ENCODE measurements around the gene POLN. TPM values are rescaled to one million over a fixed set of nuclear protein-coding genes. Genes with fewer than 3 reads are reported as not detected.

POLN gene
- total RNA-seq, 2 experiments from 2014 or later = 3.3 to 4.0 TPM

DNA sequence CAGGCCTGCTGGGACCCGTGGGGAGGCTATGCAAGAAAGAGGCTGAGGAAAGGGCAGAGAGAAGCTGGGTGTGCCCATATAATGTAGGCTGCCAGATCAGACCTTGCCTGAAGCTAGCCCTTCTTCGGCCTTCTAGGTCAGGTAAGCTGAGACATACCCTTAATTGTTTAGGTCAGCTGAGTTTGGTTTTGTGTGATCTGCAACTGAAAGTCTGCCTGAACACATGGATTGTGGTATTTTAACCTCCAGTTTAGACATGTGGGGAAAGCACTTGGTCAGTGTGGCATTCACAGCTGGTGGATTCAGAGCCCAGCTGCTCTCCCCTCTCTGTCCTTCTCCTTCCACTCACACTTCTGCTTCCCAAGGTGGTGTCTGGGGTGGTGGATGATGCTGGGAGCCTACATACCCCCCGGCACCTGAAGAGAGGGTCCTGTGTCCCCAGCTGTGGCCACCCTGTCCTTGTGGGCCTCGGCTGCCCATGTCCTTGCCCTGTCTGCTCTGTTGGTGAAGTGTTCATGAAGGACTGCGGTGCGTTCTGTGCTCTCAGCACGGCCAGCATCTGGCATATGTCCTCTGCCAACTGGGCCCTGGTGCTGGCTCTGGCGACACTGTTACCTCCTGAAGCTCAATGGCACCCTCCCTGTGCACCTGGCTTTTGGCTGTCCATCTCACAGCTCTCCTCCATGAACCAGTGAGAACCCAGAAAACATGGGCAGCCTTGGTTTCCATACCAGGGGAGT lies 100.7 kb downstream of the POLN start:
- POLR2A ChIA-PET = no interaction called here
- CTCF ChIA-PET = interaction anchor here (0.6 kb wide), 1 partner anchor 130 kb away, joined by 6 read pairs; no protein-coding TSS in a partner anchor
- H3K27ac Mint-ChIP-seq = no peak overlapping the region
- peaks cover 4% of the 10 kb centered on the region for H3K27me3 Mint-ChIP-seq
- H3K4me3 Mint-ChIP-seq = no peak overlapping the region
- peaks cover 5% of the 10 kb centered on the region for H3K4me1 Mint-ChIP-seq
- no peaks in the 10 kb centered on the region for H3K36me3 Mint-ChIP-seq (ENCODE audit: low read depth)
- DNase-seq = no peak
- H3K9me3 Mint-ChIP-seq = no peaks in the 10 kb centered on the region

DNA sequence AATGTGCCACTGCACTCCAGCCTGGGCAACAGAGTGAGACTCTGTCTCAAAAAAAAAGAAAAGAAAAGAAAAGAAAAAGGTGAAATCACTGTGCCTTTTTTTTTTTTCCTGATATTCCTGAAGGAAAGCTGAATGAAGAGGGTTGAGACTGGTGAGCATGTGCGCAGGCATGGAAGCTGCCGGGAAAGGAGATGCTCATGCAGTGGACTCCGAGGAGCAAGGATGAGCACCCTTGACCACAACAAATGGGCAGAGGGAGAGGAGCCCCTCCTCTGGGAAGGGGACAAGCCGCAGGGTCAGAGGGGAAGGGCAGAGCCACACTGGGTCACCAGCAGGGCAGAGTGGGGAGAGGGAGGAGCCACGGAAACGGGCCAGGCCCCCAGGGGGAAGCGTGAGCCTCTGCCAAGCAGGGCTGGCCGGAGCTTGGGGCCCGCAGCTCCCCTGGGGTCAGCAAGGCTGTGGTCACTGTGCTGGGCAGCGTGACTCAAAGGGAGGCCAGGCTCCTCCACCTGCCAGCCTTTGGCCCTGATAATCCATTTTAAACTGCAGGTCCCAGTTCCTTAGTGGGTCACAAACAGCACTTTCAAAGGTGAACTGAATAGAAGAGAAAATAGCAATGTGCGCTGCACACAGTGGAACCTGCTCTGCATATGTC lies 102.9 kb downstream of the POLN start:
- Mint-ChIP-seq H3K4me3 (no peak overlapping the region), H3K4me1 (peaks cover 21% of the 10 kb centered on the region), H3K27me3 (peaks cover 4% of the 10 kb centered on the region), H3K9me3 (peaks cover 3% of the 10 kb centered on the region), H3K27ac (no peak overlapping the region), H3K36me3 (ENCODE audit: low read depth) (peaks cover 6% of the 10 kb centered on the region)
- ChIA-PET CTCF (interaction anchor here (0.6 kb wide), 1 partner anchor 13 kb away, joined by 5 read pairs; no protein-coding TSS in a partner anchor), POLR2A (no interaction called here)
- no peak for DNase-seq

DNA sequence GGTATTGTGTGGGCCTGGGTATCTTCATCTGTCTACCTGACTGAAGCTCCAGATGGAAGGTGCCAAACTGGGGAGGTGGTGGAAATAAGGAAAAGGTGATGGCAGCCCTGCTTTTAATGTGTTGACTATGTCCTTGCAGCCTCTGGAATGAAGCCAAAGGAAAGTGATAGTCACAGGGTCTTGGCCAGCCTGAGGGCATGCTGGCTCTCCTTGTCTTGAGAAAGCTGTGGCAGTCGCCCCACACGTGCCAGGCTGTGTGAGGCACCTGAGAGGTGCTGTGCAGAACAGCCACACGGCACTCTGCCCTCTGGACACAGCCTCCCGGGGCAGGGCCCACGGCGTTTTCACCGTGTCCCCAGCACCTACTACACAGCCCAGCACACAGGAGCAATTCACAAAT lies 105.2 kb downstream of the POLN start:
- H3K4me1 Mint-ChIP-seq = peaks cover 16% of the 10 kb centered on the region
- peaks cover 4% of the 10 kb centered on the region for H3K27me3 Mint-ChIP-seq
- no peak for DNase-seq
- CTCF ChIA-PET = no interaction called here
- H3K27ac Mint-ChIP-seq = no peak overlapping the region
- H3K4me3 Mint-ChIP-seq = no peak overlapping the region
- H3K36me3 Mint-ChIP-seq (ENCODE audit: low read depth) = peaks cover 21% of the 10 kb centered on the region
- H3K9me3 Mint-ChIP-seq = peaks cover 22% of the 10 kb centered on the region
- POLR2A ChIA-PET = no interaction called here

DNA sequence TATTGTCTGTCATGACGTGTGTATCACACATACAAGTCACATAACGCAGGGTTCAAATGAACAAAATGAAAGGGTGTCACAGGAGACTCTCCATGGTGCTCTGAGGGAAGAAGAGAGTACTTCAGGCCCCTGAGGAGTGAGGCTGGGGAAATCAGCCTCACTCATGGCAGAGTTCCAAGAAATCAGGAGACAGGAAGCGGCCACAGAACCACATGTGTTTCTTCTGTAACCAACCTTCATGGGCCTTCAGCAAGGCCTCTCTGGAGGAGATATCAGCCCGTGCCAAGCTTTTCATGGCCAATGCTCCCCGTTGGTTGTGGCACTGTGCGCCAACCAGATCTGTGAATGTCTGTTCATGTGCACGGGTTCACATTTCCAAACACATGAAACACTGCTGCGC lies 106.8 kb downstream of the POLN start:
- peaks cover 16% of the 10 kb centered on the region for H3K4me1 Mint-ChIP-seq
- POLR2A ChIA-PET = no interaction called here
- CTCF ChIA-PET = no interaction called here
- H3K27ac Mint-ChIP-seq = no peak overlapping the region
- H3K9me3 Mint-ChIP-seq = peaks cover 31% of the 10 kb centered on the region
- H3K4me3 Mint-ChIP-seq = no peak overlapping the region
- peaks cover 25% of the 10 kb centered on the region for H3K36me3 Mint-ChIP-seq (ENCODE audit: low read depth)
- H3K27me3 Mint-ChIP-seq = peaks cover 4% of the 10 kb centered on the region
- peak; percentile 57 for DNase-seq

DNA sequence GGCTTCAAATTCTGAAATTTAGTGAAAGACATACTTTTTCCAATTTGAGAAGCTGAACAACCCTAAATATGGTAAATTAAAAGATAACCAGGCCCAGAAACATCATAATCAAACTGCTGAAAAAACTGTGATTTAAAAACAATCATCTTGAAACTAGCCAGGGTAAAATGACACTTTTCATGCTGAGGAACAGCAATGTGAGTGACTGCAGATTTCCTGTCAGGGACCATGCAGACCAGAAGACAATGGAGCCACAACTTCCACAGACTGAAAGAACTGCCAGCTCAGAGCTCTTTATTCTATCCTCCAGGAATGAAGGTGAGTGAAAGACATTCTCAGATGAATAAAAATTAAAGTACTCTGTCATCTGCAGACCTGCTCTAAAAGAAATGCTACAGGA lies 109.5 kb downstream of the POLN start:
- Mint-ChIP-seq H3K4me3 (no peak overlapping the region), H3K27me3 (no peaks in the 10 kb centered on the region), H3K9me3 (peaks cover 31% of the 10 kb centered on the region), H3K36me3 (ENCODE audit: low read depth) (peaks cover 25% of the 10 kb centered on the region), H3K4me1 (peaks cover 16% of the 10 kb centered on the region), H3K27ac (no peak overlapping the region)
- ChIA-PET POLR2A (no interaction called here), CTCF (no interaction called here)
- no peak for DNase-seq

DNA sequence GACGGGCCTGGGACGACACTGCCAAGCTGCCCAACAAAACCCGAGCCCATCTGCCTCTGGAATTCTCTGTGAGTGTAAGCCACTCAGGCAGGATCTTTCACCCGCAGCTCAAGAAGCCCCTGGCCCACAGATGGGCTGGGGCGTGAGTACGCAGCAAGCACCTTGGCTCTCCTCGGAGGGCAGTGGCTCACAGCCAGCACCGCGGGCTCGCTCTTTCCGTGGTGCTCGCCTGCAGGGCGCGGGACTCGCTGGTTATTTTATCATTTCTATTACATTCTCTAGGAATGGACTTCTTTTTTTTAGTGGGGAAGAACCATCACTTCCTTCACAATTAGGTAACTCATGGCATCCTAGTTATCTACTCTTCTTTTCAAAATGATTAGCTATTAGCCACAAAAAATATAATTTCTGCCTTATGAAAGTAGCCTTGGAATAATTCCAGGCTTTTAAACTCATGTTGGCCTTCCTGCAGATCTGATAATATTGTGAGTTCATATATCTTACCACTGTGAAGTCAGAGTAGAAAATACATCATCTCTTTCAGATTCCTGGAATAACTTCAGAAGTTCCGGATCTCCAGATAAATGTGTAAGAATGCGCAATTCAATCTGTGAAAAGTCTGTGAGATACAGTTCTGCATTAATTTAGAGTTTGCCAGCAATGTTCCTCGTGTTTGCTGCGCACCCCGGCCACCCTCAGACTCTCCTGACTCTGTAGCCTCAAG lies 114.2 kb downstream of the POLN start:
- DNase-seq = no peak
- Mint-ChIP-seq H3K27ac (no peak overlapping the region), H3K27me3 (no peaks in the 10 kb centered on the region), H3K36me3 (ENCODE audit: low read depth) (peaks cover 14% of the 10 kb centered on the region), H3K4me1 (no peaks in the 10 kb centered on the region), H3K4me3 (no peak overlapping the region), H3K9me3 (peaks cover 19% of the 10 kb centered on the region)
- ChIA-PET CTCF (no interaction called here), POLR2A (interaction anchor here (1.2 kb wide), 1 partner anchor 13 kb away, joined by 3 read pairs; no protein-coding TSS in a partner anchor)

DNA sequence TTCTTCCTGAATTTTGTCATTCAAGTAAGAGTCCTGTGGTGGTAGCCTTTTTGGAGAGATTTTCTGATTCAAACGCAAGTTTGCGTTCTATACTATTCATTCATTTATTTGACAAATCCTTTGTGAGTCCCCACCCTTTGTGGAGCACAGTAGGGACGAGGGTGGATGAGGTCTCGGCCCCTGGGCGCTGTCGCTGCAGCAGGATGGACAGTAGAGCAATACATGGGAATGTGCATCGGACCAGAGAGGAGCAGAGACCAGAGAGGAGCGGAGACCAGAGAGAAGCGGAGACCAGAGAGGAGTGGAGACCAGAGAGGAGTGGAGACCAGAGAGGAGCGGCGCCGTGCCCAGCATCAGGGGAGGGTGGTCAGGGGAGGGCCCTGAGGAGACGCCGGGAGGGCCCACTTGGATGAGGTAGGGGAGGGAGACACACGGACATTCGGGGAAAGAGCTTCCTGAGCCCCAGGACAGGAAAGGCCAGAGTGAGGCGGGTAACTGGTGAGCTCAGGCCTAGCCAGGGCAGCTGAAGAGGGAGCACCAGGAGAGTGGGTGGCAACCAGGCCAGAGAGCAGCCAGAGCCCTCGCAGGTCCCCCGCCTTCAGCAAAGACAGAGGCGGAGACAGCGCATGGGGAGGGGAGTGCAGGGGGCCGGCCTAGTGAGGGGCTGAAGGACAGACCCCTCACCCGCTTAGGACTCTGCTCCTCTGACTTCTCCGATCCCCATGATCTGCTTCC lies 115.4 kb downstream of the POLN start:
- peaks cover 2% of the 10 kb centered on the region for H3K36me3 Mint-ChIP-seq (ENCODE audit: low read depth)

DNA sequence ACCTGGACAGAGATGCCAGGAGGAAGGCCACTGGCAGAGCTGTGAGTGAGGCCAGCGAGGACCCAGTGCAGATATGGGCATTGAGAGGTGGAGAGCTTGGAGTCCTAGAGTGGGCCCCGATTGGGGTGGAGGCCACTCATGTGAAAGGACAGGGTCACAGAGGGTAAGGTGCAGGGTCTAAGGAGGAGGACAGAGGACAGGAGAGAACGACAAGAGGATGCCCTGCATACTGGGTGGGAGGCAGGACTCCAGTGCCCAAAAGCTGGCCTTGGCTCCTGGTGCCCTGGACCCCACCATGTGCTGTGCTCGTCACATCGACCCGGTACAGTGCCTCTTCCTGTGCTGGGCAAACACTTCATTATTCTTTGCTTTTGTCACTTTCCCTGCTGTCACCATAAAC lies 116.1 kb downstream of the POLN start:
- ChIA-PET CTCF (interaction anchor here (1.2 kb wide), 1 partner anchor 43 kb away, joined by 3 read pairs; no protein-coding TSS in a partner anchor), POLR2A (interaction anchor here (1.0 kb wide), 1 partner anchor 21 kb away, joined by 3 read pairs; no protein-coding TSS in a partner anchor)
- no peaks in the 10 kb centered on the region for H3K27me3 Mint-ChIP-seq
- H3K9me3 Mint-ChIP-seq = peaks cover 4% of the 10 kb centered on the region
- no peak overlapping the region for H3K4me3 Mint-ChIP-seq
- peaks cover 3% of the 10 kb centered on the region for H3K4me1 Mint-ChIP-seq
- H3K27ac Mint-ChIP-seq = no peak overlapping the region
- DNase-seq = no peak
- H3K36me3 Mint-ChIP-seq (ENCODE audit: low read depth) = no peaks in the 10 kb centered on the region

More for the DNA sequence above, 115.4 kb downstream of the POLN start:
- H3K9me3 Mint-ChIP-seq = peaks cover 7% of the 10 kb centered on the region
- peaks cover 3% of the 10 kb centered on the region for H3K4me1 Mint-ChIP-seq
- no peaks in the 10 kb centered on the region for H3K27me3 Mint-ChIP-seq
- no peak overlapping the region for H3K4me3 Mint-ChIP-seq
- POLR2A ChIA-PET = interaction anchor here (1.2 kb wide), 1 partner anchor 12 kb away, joined by 3 read pairs; no protein-coding TSS in a partner anchor
- no peak for DNase-seq
- CTCF ChIA-PET = no interaction called here
- H3K27ac Mint-ChIP-seq = no peak overlapping the region

DNA sequence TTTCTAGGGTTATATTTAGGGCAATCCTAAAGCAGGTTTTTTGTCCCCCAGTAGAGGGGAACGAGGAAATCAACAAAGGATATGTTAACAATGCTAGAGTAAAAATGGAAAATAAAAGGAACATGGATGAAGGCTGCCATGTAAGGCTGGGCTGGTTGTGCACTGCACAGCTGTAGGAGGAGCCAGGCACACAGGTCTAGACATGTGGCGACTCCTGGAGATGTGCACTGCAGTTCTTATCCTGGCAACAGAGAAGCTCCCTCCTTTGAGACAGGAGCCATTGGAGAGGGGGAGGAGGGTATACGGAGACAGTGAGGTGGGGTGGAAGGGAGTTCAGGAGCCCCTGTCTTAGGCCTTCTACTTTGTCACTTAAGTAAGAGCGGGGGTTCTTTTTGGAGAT lies 116.9 kb downstream of the POLN start:
- H3K27me3 Mint-ChIP-seq = no peaks in the 10 kb centered on the region
- H3K36me3 Mint-ChIP-seq (ENCODE audit: low read depth) = no peaks in the 10 kb centered on the region
- POLR2A ChIA-PET = interaction anchor here (1.0 kb wide), 1 partner anchor 20 kb away, joined by 3 read pairs; no protein-coding TSS in a partner anchor
- no peak for DNase-seq
- peaks cover 3% of the 10 kb centered on the region for H3K4me1 Mint-ChIP-seq
- CTCF ChIA-PET = interaction anchor here (1.2 kb wide), 1 partner anchor 42 kb away, joined by 3 read pairs; no protein-coding TSS in a partner anchor
- H3K27ac Mint-ChIP-seq = no peak overlapping the region
- no peaks in the 10 kb centered on the region for H3K9me3 Mint-ChIP-seq
- no peak overlapping the region for H3K4me3 Mint-ChIP-seq

DNA sequence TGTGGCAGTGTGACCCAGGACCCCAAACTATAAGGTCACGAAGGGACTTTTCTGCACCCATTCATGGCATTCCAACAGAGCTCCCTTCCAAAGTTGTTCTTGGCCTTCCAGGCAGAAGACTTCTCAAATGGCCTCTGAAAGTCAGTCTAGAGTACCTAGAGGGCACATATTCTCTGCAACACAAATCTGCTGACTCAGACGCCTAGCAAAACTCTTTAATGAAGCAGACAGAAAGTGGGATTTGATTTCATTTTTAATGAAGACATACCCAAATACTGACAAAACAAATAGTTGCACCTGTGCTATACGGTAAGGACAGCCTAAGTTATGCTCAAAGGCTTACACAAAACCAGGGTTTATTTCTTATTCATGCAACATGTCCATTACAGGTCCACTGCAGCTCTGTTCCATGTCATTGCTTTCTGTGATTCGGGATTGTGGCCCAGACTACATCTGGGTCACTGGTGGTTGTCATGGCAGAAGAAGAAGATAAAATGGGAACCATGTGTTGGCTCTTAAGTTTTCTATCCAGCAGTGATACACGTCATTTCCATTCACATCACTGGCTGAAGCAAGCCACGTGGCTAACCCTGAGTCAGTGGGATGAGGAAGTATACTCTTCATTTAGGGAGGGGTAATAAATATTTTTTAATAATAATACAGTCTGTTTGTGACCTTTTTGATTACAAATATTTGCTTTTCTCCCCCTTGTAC lies 125.1 kb downstream of the POLN start:
- POLR2A ChIA-PET = no interaction called here
- H3K4me3 Mint-ChIP-seq = no peak overlapping the region
- H3K27ac Mint-ChIP-seq = no peak overlapping the region
- peaks cover 5% of the 10 kb centered on the region for H3K27me3 Mint-ChIP-seq
- H3K9me3 Mint-ChIP-seq = no peaks in the 10 kb centered on the region
- DNase-seq = no peak
- CTCF ChIA-PET = interaction anchor here (0.6 kb wide), 1 partner anchor 456 kb away, joined by 3 read pairs; no protein-coding TSS in a partner anchor
- H3K36me3 Mint-ChIP-seq (ENCODE audit: low read depth) = no peaks in the 10 kb centered on the region
- no peaks in the 10 kb centered on the region for H3K4me1 Mint-ChIP-seq

DNA sequence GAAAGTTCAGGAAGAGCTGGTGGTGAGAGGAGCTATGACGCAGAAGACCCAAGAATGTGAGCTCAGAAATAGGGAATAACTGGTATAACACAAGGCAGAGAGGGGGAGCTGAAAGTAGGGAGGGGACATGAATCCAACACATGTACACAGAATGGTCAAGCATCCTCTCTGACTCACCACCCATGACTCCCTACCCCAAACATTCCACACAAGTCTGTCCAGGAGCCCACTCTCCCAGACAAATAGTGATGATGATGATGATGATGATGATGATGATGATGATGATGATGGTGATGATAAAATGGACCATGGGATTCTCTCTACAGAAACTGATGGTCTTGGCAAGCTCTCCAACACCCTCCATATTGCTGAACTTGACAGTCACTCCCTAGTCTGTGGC lies 136.4 kb downstream of the POLN start:
- Mint-ChIP-seq H3K4me1 (no peaks in the 10 kb centered on the region), H3K36me3 (ENCODE audit: low read depth) (peaks cover 9% of the 10 kb centered on the region), H3K4me3 (no peak overlapping the region), H3K27me3 (peaks cover 32% of the 10 kb centered on the region), H3K27ac (no peak overlapping the region), H3K9me3 (peaks cover 14% of the 10 kb centered on the region)
- ChIA-PET POLR2A (no interaction called here), CTCF (no interaction called here)
- no peak for DNase-seq

Data from activated CD4-positive, alpha-beta memory T cell treated with anti-CD3 and anti-CD28 coated beads, Interleukin-2, amount 10 ng/mL, durations not matched to agents 7 days and 5 days (primary cell).